GM19193 (cell line): ENCODE measurements around the gene PNLIPRP2.

Experiments used
- POLR2A ChIP-seq: IDR thresholded peaks from 4 replicates; pipeline ENCODE4 v1.6.1; 2011; ENCODE audit not compliant: insufficient read depth, insufficient read length; ENCODE audit errors: extremely low read depth

Gene PNLIPRP2

GRCh38 chr10:116676118-116676517 is 55.4 kb downstream of the PNLIPRP2 start:
- no peak for TF ChIP-seq POLR2A

- no peak for TF ChIP-seq POLR2A
Measured at GRCh38 chr10:116676633-116677032, 55.9 kb downstream of the PNLIPRP2 start.

DNA sequence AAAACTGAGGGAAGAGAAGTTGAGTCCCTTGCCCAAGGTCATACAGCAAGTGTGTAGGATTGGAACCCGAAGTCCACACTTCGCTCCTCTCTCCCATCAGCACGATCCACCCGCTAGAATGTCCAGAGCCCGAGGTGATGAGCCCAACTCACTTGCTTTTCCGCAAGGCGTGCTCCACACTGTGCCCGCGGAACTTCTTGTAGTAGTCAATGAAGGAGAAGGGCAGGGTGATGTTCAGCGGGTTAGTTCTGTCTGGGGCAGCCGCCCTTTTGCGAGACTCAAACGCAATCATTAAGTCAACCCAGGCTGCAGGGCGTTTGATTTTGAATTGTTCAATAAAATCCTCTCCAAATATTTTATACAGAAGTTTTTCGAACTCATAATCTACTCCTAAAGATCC is 58.6 kb downstream of the PNLIPRP2 start:
- TF ChIP-seq POLR2A = no peak

DNA sequence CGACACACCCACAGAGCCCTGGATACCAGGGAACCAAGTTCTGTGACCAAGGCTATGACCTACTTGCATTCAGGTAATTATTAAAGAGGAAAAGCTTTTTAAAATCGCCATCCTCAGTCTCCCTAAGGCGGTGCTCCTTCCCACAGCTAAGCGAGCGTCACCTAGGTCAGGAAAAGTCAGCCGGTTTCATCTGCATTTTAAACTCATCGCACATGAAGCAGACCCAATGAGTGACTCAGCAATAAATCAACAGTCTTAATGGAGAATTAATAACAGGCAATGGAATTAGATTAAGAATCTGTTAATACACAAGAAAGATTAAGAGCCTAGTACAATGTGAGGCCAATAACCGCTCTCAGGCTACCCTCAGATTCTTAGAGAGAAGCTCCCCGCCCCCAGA is 62.4 kb downstream of the PNLIPRP2 start:
- TF ChIP-seq POLR2A = no peak

DNA sequence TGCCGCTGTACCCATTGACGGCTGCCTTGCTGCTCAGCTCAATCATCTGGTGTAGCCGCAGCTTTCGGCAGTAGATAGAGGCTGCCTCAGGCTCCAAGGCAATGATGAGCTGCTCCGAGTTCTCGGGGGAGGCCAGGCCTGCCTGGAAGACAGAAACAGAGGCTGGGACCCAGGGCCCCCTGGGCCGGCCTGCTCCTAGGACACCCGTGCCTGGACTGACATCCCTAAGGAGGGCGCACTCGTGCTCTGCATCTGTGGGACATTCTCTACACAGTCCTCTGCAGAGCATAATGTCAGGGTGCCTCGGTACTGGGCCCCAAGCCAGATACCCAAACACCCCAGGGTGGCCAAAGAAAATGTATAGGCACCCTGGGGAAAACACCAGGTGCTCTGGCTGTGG is 63.1 kb downstream of the PNLIPRP2 start:
- no peak for TF ChIP-seq POLR2A

DNA sequence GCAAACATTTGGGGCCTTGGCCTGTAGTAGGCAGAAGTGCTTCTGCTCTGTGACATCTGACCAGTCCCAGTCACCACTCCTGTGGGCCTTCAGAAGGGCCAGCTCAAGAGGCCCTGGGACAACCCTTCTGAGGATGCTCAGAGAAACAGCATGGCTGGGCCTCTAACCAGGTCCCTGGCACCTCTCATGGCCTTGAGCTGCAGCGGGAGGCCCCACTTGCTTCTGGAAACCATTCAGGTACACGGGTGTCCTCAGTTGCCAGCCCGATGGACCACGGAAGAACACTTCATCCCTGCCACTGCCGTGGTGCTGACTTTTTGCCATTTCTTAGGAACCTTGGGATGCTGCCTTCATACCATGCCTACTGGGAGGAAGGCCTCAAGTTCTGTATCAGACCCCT is 64.0 kb downstream of the PNLIPRP2 start:
- no peak for TF ChIP-seq POLR2A

- no peak for TF ChIP-seq POLR2A
Measured at GRCh38 chr10:116685807-116686206, 65.1 kb downstream of the PNLIPRP2 start.

DNA sequence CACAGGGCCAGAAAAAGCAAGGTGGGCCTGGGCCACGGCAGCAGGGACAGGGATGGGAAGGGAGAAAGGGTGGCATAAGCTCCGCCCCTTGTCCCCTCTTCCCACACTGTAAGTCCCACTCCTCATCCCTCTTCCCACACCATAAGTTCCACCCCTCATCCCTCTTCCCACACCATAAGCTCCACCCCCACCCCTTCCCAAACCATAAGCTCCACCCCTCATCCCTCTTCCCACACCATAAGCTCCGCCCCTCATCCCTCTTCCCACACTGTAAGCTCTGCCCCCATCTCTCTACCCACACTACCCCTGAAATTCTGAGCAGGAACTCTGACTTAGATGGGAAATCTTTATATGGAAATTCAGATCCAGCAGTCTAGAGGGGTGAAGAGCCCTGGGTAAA is 65.9 kb downstream of the PNLIPRP2 start:
- no peak for TF ChIP-seq POLR2A

DNA sequence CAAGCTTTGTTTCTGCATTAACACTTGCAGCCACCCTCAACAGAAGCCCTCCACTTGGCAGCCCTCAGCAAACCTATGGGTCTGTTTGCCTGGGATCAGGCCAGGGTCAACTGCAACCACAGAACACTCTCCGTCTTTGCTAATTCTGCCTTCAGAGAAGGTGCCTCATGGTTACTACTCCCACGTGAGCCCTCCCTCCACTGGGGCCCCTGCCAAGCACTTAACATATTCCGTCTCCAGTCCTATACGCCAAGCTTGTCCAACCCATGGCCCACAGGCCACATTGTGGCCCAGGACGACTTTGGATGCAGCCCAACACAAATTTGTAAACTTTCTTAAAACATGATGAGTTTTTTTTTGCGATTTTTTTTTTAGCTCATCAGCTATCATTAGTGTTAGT is 66.9 kb downstream of the PNLIPRP2 start:
- no peak for TF ChIP-seq POLR2A

- no peak for TF ChIP-seq POLR2A
Measured at GRCh38 chr10:116688241-116688711, 67.5 kb downstream of the PNLIPRP2 start.

DNA sequence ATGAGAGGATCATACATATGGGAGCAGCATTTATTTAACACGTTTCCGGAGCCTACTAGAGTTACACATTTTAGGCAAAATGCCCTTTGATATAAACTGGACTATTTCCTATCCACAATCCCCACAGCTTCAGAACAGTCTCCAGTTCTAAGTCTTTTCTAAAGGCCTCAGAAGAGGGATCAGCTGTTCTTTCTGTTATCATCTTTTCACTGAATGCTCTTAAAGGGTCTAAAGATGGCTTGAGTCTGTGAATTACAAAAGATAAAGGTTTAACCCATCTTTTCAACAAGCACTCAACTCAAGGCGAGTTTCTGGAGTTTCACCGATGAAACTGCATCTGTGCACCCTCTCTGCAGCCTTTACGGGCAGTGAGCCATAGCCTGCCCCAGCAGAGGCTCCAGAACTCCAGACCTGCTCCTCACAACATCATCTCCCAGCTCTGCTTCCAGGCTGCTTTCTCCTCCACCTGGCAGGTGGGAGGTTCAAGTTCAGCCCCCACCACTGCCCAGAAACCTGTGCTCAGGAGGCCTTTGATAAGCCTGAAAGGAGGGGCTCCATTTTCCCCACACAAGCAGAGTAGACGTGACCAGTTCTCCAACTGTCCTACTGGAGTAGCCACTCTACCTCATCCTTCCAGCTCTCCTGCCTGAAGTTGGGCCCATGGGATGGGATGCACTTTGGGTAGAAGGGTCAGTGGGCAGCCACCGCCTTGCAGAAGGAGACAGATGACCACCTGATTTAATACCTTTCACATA is 68.2 kb downstream of the PNLIPRP2 start:
- no peak for TF ChIP-seq POLR2A

DNA sequence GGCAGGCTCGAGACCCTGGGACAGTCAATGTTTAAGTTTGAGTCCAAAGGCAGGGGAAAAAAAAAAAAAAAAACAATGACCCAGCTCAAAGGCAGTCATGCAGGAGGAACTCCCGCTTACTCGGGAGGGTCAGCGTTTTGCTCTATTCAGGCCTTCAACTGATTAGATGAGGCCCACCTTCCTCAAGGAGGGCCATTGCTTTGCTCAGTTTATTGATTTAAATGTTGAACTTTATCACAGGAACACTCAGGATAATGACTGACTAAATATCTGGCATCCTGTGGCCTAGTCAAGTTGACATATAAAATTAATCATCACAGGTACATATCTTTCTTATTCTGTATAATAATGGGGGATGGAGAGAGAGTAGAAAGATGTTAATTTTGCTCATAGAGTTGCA is 69.0 kb downstream of the PNLIPRP2 start:
- TF ChIP-seq POLR2A = no peak

DNA sequence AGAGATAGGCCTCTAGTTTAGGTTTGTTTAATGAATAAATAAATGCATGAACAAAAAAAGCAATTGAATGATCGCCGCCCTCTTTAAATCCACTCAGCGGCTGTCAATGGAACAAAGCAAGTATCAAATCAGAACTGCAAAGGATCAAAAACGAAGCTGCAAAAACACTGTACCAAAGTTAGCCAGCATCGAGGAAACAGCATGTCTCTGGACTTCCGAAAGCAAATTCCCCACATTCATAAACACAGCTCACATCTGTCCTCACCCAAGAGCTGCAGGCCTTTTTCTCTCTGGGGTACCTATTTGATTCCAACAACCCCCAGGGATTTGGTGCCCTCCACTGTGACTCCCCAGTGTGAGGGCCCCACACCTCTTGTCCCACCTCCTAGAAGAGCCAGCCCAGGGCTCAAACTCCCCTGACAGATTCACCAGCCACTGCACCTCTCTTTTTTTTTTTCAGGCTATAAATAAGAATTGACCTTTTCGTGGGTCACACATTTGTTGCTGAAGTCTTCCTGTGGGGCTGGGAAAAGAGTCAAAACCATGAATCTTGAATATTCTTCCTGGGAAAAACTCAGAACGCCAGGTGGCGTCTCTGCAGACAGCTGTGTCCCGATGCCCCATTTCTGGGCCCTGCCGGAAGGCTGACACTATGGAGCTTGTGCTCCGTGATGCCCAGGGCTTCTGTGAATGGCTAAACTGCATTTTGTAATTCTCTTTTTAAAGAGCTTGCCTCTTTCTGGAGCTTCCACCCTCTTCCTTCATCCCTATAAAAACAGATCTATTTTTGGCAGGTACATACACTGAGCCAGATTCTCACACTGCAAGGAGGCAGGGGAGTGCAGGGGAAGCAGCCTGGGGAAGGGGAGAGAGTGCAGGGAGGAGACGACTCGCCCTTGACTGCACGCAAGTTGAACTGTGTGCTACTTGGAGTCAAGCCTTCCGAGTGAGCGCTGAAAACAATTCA is 69.9 kb downstream of the PNLIPRP2 start:
- TF ChIP-seq POLR2A = no peak

DNA sequence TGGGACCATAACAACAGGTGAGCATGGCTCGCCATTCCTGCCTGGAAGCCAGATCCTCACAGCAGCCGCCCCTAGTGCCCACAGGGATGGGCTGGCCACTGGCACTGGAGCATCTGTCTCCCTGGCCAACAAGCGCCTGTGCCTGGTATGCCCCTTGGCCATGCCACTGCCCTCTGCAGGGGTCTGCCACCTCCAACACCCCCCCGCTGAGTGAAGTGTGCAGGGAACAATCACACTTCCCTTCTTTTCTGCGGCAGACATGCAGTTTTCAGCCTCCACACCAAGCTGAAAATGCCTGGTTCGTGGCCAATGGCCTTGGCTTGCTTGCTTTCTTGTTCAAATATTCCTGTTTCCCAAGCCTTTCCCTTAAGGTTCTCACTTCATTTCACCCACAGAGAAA is 70.9 kb downstream of the PNLIPRP2 start:
- TF ChIP-seq POLR2A = no peak

GRCh38 chr10:116692225-116692624 is 71.5 kb downstream of the PNLIPRP2 start:
- TF ChIP-seq POLR2A = no peak
